Stimulated activated CD4-positive, alpha-beta T cell treated with anti-CD3 and anti-CD28 coated beads, Interleukin-4, amount 100 ng/mL, for 4 hours (primary cell): ENCODE measurements around the gene ARL4C.
A peak's percentile ranks its signal among the peaks of the same experiment; 100 is the strongest.

Experiments used
- DNase-seq, 2 experiments: peaks; one replicate each; pipeline ENCODE4 v3.0.0-alpha.2; 2020

The ARL4C gene

DNA sequence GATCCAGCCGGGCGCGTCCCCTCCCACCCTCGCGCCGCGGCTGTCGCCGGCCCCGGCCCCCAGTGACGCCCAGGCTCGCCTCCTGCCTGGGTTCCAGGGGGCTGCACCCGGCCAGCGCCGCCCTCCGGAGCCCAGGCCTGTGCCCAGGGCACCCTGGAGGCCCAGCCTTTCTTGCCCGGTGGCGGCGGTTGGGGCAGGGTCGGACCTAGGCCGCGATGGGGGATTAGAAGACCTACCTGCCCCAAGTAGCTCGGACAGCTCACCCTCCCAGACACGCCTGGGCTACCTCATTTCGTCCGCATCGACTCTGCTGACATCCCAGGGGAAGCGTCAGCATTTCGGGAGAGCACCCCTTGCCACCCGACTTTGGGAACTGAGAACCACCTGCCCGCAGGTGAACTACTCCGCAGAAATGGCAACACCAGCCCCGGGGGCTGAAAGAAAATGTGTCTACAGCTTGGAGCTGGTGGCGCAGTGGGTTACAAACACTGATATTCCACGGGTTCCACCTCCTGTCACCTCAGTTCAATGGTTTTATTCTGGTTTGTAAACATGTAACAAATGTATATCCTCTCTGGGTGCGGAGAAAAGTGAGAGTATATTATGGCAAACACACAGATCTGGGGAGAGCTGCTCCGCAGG, 834 bp upstream of the ARL4C start:
- DNase-seq, result no peak

DNA sequence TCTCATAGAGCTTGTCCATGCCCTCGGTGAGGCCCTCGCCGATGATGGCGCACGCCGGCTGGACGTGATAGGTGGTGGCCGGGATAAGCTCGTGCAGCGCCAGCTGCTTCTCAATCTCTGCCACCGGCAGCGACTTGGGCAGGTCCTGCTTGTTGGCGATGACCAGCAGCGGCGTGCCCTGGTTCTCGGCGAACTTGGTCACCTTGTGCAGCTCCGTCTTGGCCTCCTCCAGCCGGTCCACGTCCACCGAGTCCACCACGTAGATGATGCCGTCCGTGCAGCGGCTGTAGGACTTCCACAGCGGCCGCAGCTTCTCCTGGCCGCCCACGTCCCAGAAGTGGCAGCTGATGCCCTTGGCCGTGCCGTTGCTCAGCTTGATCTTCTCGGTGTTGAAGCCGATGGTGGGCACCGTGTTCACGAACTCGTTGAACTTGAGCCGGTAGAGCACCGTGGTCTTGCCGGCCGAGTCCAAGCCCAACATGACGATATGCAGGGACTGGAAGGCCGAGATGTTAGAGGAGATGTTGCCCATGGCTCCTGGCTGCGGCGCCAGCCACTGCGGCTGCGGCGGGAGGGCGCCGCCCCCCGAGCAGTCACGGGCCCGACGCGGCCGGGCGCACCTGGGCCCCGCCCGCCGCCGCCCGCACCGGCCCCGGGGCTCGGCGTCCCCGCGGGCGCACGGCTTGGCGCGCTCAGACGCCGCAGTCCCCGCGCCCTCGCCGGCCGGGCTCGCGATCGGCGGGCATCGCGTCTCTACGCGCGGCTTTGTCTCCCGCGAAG, 636 bp downstream of the ARL4C start:
- DNase-seq, result peak; percentile 22 to 41

DNA sequence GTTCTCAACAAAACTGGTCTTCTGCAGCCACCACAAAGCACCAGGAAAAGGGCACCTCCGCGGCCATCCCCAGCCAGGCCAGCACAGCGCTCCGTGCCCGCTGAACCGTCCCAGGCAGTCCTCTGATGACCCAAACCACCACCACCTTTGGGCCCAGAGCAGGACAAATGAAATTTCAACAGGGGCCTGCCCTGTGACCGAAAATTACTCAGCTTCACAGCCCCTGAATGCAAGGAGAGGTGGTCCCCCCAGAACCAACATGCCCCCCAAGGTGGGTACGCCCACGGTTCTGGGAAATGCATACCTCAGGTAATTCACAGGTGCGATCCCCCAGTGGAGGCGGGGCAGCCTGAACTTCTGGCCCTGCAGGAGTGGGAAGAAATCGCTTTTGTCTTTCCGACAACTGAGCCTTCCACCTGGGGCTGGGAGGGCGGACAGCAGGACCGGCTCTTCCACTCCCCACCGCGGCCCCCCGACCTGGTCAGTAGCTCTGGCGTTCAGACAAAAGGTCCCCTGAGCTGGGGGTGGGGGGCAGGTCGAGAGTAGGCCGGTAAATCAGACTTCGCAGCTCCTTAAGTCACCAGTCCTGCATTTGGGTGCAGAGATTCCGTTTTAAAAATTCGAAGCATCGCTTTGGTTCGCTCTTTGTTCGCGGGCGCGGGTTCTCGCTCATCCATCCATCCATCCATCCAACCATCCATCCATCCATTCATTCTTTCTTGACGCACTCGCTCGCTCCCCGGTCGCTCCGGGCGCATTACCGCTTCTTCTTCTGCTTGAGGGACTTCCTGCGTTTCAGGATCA, 1.4 kb downstream of the ARL4C start:
- no peak for DNase-seq

DNA sequence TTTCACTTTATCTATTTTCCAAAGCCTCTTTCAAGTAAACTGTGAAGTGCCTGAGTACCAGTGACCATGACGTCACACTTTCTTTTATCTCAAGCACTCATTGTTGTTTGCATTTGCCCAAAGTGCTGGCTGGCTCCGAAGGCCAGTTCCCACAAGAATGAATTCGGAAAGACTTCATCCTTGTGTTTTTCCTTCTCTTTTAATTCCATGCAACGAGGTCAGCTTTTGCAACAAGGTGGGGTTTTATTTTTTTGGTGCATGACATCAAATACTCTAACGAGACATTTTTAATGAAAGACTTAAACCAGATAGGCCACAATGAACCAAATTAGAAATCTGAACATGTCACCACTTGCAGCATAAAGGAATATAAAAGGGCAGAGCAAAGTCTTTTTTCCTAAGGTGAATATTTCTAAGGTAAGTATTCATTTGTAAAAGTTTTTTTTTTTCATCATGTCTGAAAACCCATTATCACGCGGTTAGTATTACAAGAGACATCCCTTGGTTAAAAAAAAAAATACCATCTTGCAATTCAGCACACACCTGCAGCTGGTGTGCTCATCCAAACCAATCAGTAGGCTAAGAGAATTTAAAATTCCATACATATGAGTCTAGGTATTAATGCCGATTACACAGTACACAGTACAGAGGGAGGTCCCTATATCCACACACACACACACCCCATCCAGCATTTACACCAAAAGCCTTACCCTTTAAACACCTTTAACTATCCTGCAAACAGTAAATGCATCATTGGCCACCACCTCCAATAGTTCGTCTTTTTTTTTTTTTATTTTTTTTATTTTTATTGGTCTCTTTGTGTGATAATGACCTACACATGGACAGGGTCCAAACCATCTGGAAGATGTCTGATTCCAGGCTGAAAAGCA, 2.3 kb downstream of the ARL4C start:
- no peak for DNase-seq

DNA sequence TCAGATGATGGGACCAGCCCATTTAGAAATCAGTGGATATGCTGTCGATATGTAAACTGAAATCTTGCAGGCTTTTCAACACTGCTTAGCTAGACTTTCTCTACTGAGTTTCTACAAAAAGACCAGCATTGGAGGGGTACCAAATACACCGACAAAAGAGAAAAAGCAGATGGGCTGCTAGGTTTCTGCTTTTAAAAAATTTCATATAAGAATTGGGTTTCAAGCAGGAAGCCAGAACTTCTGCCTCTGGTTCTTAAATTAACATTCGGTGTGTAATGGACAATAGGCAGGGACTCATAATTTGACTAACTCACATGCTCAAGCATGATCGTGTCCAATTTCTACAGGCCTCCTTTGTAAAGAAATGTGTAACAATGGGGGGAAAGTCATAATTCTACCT, 3.1 kb downstream of the ARL4C start:
- DNase-seq, result no peak

DNA sequence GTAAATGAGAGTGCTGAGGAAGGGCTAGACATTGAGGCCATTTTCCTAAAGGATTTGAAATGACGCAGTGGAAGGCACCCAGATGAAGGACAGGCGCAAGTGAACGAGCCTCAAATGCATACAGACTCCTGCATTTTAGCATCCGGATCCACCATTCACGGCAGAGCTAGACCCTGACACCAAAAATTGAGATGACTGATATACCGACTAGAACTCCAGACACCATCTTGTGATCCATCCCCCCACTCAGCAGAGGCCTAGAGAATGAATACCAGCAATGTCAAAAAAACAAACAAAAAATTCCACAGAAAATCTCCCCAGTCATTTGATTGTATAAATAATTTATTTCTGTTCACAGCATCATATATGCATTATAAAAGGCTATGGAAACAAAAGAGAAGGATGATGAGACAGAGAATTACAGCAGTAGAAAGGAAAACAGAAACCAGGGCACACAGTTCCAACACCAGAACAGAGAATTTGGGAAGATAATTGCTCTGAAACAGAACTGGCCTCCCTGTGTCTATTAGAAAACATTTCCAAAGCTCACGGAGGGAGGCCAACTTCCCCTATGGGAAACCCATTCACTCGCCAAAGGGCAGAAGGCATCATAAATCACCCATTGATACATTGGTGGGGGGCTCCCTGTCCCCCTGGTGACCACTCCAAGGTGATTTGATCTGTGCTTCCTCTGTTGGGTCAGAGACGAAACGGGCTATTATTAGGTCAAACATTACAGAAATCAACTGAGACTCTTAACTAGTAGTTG, 4.0 kb downstream of the ARL4C start:
- no peak for DNase-seq

DNA sequence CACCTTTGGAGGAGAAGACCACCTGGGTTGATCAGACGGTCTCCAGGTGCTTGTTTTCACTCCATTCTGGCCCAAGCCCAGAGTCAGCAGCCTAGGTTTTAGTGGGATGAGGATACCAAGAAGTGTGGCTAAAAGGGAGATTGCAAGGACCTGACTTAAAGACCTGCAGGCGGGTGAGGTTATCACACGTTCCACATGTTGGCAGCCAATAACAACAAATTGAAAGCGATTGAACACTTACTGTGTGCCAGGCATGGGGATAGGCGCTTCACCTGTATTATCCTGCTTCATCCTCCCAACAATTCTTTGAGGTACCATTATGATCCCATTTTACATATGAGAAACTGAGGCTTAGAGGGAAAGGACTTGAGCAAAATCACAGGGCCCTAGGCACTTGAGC, 5.0 kb downstream of the ARL4C start:
- DNase-seq, result no peak

DNA sequence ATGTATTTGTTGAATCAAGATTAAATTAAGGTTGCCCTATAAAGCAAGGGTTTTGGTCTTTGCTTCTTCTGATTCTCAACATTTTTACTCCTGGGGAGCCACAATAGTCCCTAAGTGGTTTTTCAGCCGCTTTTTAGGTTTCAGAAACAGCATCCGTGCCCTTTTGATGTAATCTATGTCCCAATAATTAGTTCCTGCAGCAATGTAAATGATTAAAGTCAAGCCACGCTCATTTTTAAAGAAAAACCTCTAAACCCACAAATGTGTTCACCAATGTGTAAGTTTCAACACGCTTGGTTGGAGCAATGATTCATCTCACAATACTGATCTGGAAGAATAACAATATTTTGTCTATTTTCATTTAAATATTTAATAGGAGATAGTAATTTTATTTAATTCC, 5.6 kb downstream of the ARL4C start:
- DNase-seq, result no peak

DNA sequence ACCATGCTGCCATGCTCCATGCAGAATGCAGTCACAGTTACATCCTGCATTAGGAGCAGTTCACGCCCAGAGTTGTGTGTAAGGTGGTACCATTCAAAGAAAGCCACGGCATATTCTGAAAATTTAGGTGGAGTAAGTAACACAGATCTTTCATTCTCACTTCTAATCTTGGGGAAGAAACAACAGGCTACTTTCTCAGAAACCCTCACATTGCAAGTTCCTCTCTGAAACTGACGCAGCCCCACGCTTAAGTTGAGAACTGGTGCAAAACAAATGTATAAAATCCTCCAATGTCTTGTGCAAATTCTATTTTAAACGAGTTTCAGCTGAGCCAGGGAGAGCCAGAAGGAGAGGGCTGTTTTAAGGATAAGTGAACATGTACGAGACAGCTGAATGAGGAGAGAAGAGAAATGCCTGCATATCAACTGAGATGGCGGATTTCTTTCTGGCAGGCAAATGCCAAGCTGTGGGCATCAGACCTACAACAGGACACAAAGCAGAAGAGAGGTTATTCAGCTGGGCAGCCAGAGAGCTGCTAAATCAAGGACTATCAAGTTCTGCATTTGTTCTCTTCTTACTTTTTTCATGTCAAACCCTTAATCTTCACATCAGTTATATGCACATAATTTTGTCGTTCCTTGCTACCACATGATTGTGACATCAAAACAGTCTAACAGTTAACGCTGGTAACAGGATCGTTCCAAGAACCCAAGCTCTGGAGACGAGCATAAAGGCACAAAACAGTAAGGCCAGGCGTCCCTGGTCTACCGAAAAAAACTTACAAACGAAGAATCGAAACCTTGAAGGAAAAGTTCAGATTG, 6.4 kb downstream of the ARL4C start:
- DNase-seq, result peak in 1 of 2 experiments; percentile 12

DNA sequence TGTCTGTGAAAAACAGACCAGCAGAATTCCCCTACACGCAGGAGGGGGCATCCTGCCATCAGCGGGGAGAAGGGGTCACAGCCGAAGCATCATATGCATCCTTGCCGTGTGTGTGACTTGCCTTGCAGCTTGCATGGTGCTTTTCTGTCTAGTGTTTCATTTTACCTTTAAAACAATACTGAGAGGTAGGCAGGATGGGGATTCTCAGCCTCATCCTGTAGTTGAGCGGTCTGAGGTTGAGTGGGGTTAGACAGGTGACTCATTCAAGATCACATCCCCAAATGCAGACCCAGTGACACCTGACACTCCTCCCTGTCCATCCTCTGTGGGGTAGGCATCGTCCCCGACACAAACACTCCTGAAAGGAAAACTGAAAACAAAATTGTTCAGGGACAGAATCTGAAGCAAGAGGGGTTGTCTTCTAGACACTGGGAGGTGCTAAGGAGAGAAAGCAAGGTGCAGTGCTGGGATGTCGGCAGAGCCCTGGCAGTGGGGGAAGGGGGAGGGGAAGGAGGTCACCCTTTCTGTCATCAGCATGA, 7.9 kb downstream of the ARL4C start:
- peak in 1 of 2 experiments; percentile 69 for DNase-seq

DNA sequence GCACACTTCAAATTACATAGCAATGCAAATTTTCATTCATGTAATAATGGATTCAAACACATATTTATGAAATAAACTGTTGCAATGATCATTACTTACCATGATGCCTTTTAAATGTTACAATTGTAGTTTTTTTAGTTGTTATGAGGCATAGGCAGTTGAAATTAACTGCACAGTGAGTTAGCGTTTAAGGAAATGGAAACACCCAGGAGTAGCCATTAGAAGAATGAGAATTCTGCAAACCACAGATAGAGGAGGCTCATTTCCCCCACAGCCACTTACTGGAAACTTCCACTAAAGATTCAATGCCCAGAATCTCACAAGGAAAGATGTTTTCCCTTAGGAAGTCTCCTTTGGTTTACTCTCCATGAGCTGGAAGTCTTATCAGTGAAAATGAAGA, 8.4 kb downstream of the ARL4C start:
- DNase-seq, result no peak

DNA sequence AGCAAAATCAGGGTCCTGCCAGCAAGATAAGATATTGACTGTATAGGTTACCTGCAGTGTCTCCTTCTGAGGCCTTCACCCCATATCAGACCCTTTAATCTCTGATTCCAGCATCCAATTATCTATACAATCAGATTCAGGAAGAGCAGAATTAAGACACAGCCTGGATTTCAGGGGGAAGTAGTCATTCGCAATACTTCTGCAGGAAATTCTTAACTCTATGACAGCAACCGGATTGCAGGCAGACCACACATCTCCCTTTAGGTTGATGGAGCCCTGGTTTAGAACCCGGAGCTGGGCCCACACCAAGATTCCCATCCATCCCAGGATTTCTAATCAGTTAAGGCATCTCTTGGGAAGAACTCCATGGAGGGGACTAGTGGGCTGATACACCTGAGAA, 9.5 kb downstream of the ARL4C start:
- DNase-seq, result no peak

DNA sequence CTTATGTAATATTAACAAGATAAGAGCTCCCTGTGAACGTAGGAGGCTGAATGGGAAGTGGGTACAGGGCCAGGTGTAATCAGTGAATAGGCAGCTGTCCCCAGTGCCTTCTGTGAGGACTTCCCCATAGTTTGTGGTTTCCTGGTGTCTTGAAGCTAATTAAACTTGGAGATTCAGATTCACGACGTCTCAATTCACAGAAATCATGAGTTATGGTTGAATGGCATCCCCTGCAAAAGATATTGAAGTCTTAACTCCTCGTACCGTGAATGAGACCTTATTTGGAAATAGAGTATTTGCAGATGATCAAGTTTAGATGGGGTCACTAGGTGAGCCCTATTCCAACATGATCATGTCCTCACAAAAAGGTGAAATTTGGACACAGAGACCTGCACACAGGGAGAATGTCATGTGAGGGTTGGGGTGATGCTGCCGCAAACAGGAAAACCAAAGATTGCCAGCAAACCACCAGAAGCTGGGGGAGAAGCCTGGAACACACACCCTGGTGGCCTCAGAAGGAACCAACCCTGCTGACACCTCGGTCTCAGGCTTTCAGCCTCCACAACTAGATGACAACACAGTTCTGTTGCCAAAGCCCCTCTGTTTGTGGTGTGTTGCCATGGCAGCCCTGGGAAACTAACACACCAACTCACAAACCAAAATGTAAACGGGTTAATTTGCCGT, 13.2 kb downstream of the ARL4C start:
- DNase-seq, result peak; percentile 43 to 74

DNA sequence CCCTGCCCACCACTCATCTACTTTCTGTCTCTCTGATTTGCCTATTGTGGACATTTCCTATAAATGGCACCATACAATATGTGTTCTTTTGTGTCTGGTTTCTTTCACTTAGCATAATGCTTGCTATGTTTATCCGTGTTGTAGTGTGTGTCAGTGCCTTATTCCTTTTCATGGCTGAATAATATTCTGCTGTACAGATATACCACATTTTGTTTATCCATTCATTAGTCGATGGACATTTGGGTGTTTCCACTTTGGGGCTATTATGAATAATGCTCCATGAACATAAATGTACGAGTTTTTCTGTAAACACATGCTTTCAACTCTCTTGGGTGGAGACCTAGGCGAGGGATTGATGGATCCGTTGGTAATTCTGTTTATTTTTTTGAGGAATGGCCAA, 15.6 kb downstream of the ARL4C start:
- DNase-seq, result no peak

DNA sequence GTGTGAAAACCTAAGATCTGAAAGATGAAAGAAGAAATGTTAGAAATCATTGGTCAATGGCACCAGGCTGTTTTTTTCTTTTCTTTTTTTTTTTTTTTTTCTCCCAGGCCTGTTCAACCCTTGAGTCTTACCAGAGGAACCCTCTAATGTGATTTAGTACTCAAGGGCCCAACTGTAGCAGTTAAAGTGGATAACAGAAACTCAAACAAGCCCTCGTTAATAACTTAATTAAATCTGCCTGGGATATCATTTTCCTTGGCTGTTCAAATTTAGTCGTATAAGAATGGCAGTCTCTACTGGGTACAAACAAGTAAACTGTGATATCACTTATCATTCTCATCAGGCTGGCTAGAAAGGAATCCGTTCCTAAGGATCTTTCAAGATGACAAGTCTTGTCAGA, 16.5 kb downstream of the ARL4C start:
- no peak for DNase-seq

DNA sequence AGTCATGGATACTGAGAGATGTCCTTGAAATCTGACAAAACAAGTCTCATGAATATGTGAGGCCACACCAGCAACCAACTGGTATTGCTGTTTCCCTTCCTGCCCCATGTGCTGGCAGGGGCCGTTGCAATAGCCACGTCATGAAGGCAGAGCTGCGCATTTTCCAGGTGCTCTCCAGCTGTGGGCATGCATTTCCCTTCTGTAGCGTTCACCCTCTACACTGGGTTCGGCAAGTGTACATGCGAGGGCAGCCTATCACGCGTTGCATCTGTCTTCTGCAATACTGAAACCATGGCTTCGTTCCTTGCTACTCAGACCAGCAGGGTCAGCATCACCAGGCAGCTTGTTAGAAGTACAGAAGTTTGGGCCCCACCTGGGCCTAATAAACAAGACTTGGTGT, 17.4 kb downstream of the ARL4C start:
- no peak for DNase-seq

DNA sequence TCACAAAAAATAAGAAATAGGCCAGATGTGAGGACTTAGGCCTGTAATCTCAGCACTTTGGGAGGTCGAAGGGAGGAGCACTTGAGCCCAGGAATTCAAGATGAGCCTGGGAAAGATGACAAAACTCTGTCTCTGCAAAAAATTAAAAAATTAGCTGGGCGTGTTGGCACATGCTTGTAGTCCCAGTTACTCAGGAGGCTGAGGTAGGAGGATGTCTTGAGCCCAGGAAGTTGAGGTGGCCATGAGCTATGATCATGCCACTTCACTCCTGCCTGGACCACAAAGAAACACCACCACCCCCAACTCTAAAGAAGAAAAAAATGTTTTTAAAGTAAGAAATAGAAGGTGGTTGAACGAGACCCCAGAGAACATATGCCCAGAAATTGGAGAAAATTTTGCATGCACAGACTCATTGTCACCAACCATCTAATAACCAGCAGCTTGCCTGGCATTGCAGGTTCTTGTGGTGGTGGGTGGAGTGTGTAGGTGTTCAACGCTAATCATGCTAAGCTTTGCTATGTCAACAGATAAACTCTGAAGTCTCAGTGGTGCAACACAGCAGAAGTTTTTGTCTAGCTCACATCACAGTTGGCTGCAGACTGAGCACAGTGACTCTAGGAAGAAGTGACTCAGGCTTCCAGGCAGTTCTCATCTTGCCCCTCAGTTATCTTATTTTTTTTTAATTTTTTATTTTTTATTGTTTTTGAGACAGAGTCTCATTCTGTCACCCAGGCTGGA, 18.6 kb downstream of the ARL4C start:
- DNase-seq, result peak in 1 of 2 experiments; percentile 75

DNA sequence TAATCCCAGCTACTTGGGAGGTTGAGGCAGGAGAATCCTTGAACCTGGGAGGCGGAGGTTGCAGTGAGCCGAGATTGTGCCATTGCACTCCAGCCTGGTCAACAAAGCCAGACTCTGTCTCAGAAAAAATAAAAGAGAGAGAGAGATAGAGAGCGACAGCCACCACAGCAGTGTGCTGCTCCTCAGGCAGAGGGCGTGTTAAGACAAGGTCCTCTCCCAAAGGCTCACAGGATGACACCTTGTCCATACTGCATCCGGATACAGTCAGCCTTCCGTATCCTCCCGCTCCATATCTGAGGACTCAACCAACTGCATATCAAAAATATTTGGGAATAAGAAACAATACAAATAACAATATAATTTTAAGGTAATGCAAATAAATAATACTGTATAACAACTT, 20.1 kb downstream of the ARL4C start:
- no peak for DNase-seq

DNA sequence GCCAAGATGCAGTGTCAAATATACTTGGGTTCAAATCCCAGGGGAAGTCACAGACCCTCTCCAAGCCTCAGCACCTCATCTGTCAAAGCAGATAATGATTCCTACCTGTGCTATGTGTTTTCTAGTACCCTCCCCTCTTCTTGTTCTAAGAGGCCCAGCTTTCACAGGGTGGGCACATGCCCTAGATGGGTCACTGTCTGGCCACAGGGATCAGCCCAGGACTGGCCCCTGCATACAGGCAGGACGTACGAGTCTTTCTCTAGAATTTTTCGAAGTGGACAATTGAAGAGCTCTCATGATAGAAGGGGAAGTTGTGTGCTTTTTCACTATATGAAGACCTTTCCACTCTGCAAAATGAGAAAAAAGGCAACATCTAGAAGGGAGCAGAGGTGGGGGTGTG, 22.2 kb downstream of the ARL4C start:
- no peak for DNase-seq
